H1 (cell line): Measurements from ENCODE around the gene KDM8. TPM values are rescaled to one million over a fixed set of nuclear protein-coding genes. Genes with fewer than 3 reads are reported as not detected.

Source experiments
- BCL11A ChIP-seq, 2 experiments: IDR thresholded peaks; one replicate each; pipeline ENCODE4 v1.6.1; 2011; ENCODE audit warnings: low read depth in 2 of 2, low read length in 2 of 2, mild to moderate bottlenecking in 2 of 2
- CEBPB ChIP-seq: IDR thresholded peaks from 2 replicates; pipeline ENCODE4 v1.6.1; 2012; ENCODE audit warnings: low read depth, low read length
- MAFK ChIP-seq: IDR thresholded peaks from 2 replicates; pipeline ENCODE4 v1.6.1; 2012; ENCODE audit warnings: low read depth, mild to moderate bottlenecking, improper control_type of control experiment, low read length
- RFX5 ChIP-seq: IDR thresholded peaks from 2 replicates; pipeline ENCODE4 v1.6.1; 2011; ENCODE audit warnings: low read depth, low read length, improper control_type of control experiment, borderline replicate concordance
- polyA plus RNA-seq, 7 experiments: library from polyadenylated mRNA; depleted of rRNA in 3 of 7; stranded (reverse) in 5 of 7; unstranded in 2 of 7; fragments of >200 nt in 5 of 7; fragments of 200-250 nt in 2 of 7; gene quantifications; 1 replicate in 5 of 7; 2 replicates in 1 of 7; 4 replicates in 1 of 7; pipeline versions ENCODE4 v1.2.1 to v1.2.3, GENCODE V29; 2011 to 2013; ENCODE audit warnings: missing spikeins in 2 of 7, mixed read lengths in 2 of 7
- total RNA-seq: library from RNA; stranded (reverse); fragmentation: NEBNext Ultra II Directional; extraction: Animal tissue kit (Norgen Biotek cat#: 25700); gene quantifications from 2 replicates; pipeline ENCODE4 v1.2.1, GENCODE V29; 2021

Gene KDM8
- total and polyA plus RNA-seq, 2 of the 8 experiments (the other 6 are each of a cell fraction or from before 2014, with no cell fraction given): 10.3 to 12.8 TPM

- TF ChIP-seq BCL11A (IDR thresholded peaks at IDR 0.05; ENCODE audit: low read depth in 2 of 2, low read length in 2 of 2) (no peak), CEBPB (no peak), RFX5 (no peak), MAFK (no peak)
These were observed 17.6 kb upstream of the KDM8 start (continued) for GRCh38 chr16:27185776-27186130.
